GM18505 (cell line): ENCODE data around the gene C14orf93.
"Not testable (repeated sequence)": the region's sequence is repeated elsewhere in the genome, so short reads cannot be mapped to it uniquely, and the experiment has no call there.

Source experiments
- ATAC-seq: cut with Tn5 transposase; IDR thresholded peaks from one replicate; pipeline ENCODE4 v1.9.1; 2021; ENCODE audit not compliant: unreplicated experiment
- POLR2A ChIP-seq: IDR thresholded peaks from 4 replicates; pipeline ENCODE4 v1.6.1; 2011; ENCODE audit warnings: borderline replicate concordance; ENCODE audit not compliant: insufficient read depth, insufficient read length; ENCODE audit errors: extremely low read depth

Gene C14orf93

GRCh38 chr14:23020143-23021128, 10.5 kb upstream of the C14orf93 start:
- no peak for TF ChIP-seq POLR2A

GRCh38 chr14:23018107-23018506, 8.2 kb upstream of the C14orf93 start:
- ATAC-seq: no peak
- TF ChIP-seq POLR2A: no peak

More at GRCh38 chr14:23020143-23021128, 10.5 kb upstream of the C14orf93 start:
- ATAC-seq: no peak

- no peak for ATAC-seq
- no peak for TF ChIP-seq POLR2A
These were observed 7.1 kb upstream of the C14orf93 start for GRCh38 chr14:23017091-23017490.

- no peak for ATAC-seq
- TF ChIP-seq POLR2A: no peak
These were observed 5.7 kb upstream of the C14orf93 start for GRCh38 chr14:23015618-23016017.

GRCh38 chr14:23013749-23014054, 3.8 kb upstream of the C14orf93 start:
- not testable (repeated sequence) for ATAC-seq

- no peak for ATAC-seq
- no peak for TF ChIP-seq POLR2A
These were observed 3.3 kb upstream of the C14orf93 start for GRCh38 chr14:23013054-23013748.

- no peak for ATAC-seq
- TF ChIP-seq POLR2A: no peak
These were observed 432 bp downstream of the C14orf93 start for GRCh38 chr14:23009483-23009938.

GRCh38 chr14:23008831-23009230, 1.1 kb downstream of the C14orf93 start:
- TF ChIP-seq POLR2A: no peak
- no peak for ATAC-seq

- peak; percentile 89 for ATAC-seq
- peak; percentile 97 for TF ChIP-seq POLR2A
These were observed 3.2 kb downstream of the C14orf93 start for GRCh38 chr14:23006544-23007419.

GRCh38 chr14:23006188-23006534, 3.8 kb downstream of the C14orf93 start:
- ATAC-seq: no peak
- no peak for TF ChIP-seq POLR2A

GRCh38 chr14:23005451-23006187, 4.3 kb downstream of the C14orf93 start:
- ATAC-seq: no peak
- TF ChIP-seq POLR2A: no peak

GRCh38 chr14:23004274-23004673, 5.7 kb downstream of the C14orf93 start:
- ATAC-seq: not testable (repeated sequence)

GRCh38 chr14:23002592-23002991, 7.4 kb downstream of the C14orf93 start:
- ATAC-seq: no peak
- no peak for TF ChIP-seq POLR2A
